Esophagus muscularis mucosa (tissue), 4 donors: ENCODE results near the gene HIP1R. TPM values are rescaled to one million over a fixed set of nuclear protein-coding genes. Genes with fewer than 3 reads are reported as not detected.

Experiments
- DNase-seq: peaks from one replicate; pipeline ENCODE4 v3.0.0-alpha.2; 2017; ENCODE audit errors: extremely low spot score
- H3K27ac ChIP-seq, 4 donors: fragments of 200-600 bp; sonication (generic); replicated peaks in 1 of 4; 1 replicate in 3 of 4; 2 replicates in 1 of 4; pipeline ENCODE4 v1.5.1; 2016 to 2019; ENCODE audit warnings: mild to moderate bottlenecking in 1 of 4
- H3K27me3 ChIP-seq, 4 donors: fragments of 200-600 bp; sonication (generic); one replicate each; pipeline versions ENCODE4 v1.5.1 to v1.6.0; 2016 to 2019
- H3K36me3 ChIP-seq, 4 donors: fragments of 200-600 bp; sonication (generic); one replicate each; pipeline ENCODE4 v1.5.1; 2016 to 2019
- H3K4me1 ChIP-seq, 4 donors: fragments of 200-600 bp; sonication (generic); one replicate each; pipeline ENCODE4 v1.5.1; 2016 to 2019
- H3K4me3 ChIP-seq, 4 donors: fragments of 200-600 bp; sonication (generic); 1 replicate in 2 of 4; 2 replicates in 2 of 4; pipeline ENCODE4 v1.5.1; 2016 to 2019; ENCODE audit warnings: mild to moderate bottlenecking in 4 of 4, moderate library complexity in 1 of 4
- H3K9me3 ChIP-seq, 4 donors: fragments of 200-600 bp; sonication (generic); 1 replicate in 3 of 4; 2 replicates in 1 of 4; pipeline ENCODE4 v1.5.1; 2016 to 2019
- EP300 ChIP-seq: sonication (generic); formaldehyde crosslinking; IDR thresholded peaks from one replicate; pipeline ENCODE4 v1.6.1; 2017; ENCODE audit warnings: antibody characterized with exemption
- POLR2A ChIP-seq: fragments of 450-650 bp; IDR thresholded peaks from one replicate; pipeline ENCODE4 v1.6.1; 2017; ENCODE audit warnings: antibody characterized with exemption, moderate library complexity, mild to moderate bottlenecking, low read depth
- POLR2AphosphoS5 ChIP-seq, 2 donors: sonication (generic); formaldehyde crosslinking; IDR thresholded peaks; one replicate each; pipeline ENCODE4 v1.6.1; 2017; ENCODE audit warnings: antibody characterized with exemption in 2 of 2
- WGBS: methylation state at CpG from one replicate; pipeline ENCODE4 v1.1.5; 2018; 5-methylcytosine and 5-hydroxymethylcytosine counted together
- intact Hi-C: fragments of 100-400 bp; cut with DNase I; formaldehyde crosslinking; loops from one replicate; pipeline ENCODE4 v1.15.1; 2023
- total RNA-seq, 4 donors: library from RNA; depleted of rRNA; stranded (reverse); fragments of >200 nt; gene quantifications; one replicate each; pipeline versions ENCODE4 v1.1.0 to v1.2.1, GENCODE V29; 2016
- TF ChIP-seq, protein P1 (sequence below), 3 experiments: fragments of 200-600 bp in 2 of 3; fragments of 450-650 bp in 1 of 3; sonication (generic) in 2 of 3; IDR thresholded peaks; one replicate each; pipeline ENCODE4 v1.5.1; 2017 to 2019; ENCODE audit warnings: antibody characterized with exemption in 3 of 3, mild to moderate bottlenecking in 2 of 3, moderate library complexity in 1 of 3

Gene HIP1R
- total RNA-seq, 4 donors from 2014 or later: 13.3 to 38.3 (median 23.7) TPM

DNA sequence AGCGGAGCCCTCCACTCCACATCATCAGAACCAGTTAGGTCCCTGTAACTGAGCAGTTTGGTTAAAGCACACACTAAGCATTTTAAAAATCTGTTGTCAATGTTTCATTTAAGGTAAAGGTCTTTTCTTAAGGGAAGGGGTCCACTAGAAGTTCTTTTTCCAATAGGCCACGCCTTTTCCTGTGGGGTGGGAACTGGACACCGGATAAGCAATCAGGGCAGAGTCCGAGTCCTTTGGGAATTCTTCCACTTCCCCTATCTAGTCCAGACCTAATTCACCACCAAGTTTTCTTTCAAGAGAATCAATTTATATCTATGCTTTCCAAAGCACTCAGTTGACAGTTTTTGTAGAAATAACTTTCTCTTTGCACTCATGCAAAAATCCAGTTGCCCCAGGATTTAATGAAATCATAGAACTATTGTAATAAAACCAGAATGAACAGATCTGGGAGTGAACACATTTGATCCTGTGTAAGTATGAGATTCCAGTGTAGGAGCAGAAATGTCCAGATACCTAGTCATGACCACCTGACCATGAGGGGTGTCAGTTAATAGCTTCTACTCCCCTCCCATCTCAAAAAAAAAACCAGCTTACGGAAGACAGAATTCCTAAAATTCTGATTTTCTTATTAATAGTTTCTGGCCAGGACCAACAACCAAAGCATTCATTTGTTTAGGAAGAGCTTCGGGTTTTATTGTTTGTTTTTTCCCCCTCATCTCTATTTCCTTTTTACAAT lies 49.0 kb downstream of the HIP1R start:
- Histone ChIP-seq H3K27ac (peak overlapping the region in 3 of 4 donors; percentile 2 to 38 (median 16)), H3K4me1 (peaks cover 70 to 88% (median 76%) of the 10 kb centered on the region in 4 donors), H3K36me3 (no peaks in the 10 kb centered on the region), H3K9me3 (no peaks in the 10 kb centered on the region), H3K27me3 (no peaks in the 10 kb centered on the region), H3K4me3 (no peak overlapping the region)
- intact Hi-C loops: no loop called here
- no peak for DNase-seq
- WGBS: 63% methylated on average over 6 of the region's 6 CpGs
- TF ChIP-seq POLR2AphosphoS5 (IDR thresholded peaks at IDR 0.05) (no peak), EP300 (no peak), POLR2A (no peak)
- TF ChIP-seq, protein P1, sequence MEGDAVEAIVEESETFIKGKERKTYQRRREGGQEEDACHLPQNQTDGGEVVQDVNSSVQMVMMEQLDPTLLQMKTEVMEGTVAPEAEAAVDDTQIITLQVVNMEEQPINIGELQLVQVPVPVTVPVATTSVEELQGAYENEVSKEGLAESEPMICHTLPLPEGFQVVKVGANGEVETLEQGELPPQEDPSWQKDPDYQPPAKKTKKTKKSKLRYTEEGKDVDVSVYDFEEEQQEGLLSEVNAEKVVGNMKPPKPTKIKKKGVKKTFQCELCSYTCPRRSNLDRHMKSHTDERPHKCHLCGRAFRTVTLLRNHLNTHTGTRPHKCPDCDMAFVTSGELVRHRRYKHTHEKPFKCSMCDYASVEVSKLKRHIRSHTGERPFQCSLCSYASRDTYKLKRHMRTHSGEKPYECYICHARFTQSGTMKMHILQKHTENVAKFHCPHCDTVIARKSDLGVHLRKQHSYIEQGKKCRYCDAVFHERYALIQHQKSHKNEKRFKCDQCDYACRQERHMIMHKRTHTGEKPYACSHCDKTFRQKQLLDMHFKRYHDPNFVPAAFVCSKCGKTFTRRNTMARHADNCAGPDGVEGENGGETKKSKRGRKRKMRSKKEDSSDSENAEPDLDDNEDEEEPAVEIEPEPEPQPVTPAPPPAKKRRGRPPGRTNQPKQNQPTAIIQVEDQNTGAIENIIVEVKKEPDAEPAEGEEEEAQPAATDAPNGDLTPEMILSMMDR (IDR thresholded peaks at IDR 0.05): no peak

DNA sequence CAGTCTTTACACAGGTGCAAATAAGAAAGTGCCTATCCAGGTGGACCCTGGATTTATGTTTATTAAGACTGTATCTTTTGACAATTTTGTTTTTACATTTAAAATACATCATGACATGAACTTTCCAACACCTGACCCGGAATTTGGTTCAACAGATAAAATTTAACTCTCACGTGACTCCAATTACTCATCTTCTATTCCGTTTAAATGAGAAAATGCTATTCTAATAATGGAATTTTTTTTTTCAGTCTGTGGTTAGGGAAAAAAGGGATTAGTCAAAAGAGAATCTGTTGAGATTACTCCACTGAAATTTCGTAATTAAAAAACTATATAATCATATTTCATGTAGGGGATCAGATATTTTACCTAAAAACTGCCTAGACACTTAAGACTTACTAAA lies 49.6 kb downstream of the HIP1R start:
- H3K27ac ChIP-seq: peak overlapping the region in 2 of 4 donors; percentile 16 to 38
- no peaks in the 10 kb centered on the region for H3K36me3 ChIP-seq
- no peaks in the 10 kb centered on the region for H3K27me3 ChIP-seq
- 54% methylated on average over 4 of the region's 4 CpGs for WGBS
- DNase-seq: no peak
- H3K4me1 ChIP-seq: peaks cover 70 to 88% (median 76%) of the 10 kb centered on the region in 4 donors
- TF ChIP-seq POLR2AphosphoS5 (IDR thresholded peaks at IDR 0.05) (no peak), EP300 (no peak), POLR2A (no peak)
- TF ChIP-seq, protein P1 (IDR thresholded peaks at IDR 0.05): no peak
- no peak overlapping the region for H3K4me3 ChIP-seq
- intact Hi-C loops: no loop called here
- no peaks in the 10 kb centered on the region for H3K9me3 ChIP-seq

DNA sequence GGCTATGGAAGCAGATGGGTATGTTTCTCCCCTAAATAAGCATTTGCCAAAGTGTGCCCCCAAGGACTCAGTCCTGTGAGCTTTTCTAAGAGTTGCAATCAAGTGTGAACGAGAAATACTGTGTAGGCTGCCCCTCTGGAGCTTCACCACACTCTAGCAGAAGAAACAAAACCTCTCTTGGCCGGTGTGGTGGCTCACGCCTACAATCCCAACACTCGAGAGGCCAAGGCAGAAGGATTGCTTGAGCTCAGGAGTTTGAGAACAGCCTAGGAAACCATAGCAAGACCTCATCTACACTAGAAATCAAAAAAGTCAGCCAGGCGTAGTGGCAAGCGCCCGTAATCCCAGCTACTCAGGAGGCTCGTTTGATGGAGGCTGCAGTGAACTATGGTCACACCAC lies 50.9 kb downstream of the HIP1R start:
- intact Hi-C loops: no loop called here
- DNase-seq: no peak
- H3K27me3 ChIP-seq: no peaks in the 10 kb centered on the region
- 93% methylated on average over 8 of the region's 8 CpGs for WGBS
- H3K36me3 ChIP-seq: no peaks in the 10 kb centered on the region
- H3K4me3 ChIP-seq: no peak overlapping the region
- H3K9me3 ChIP-seq: no peaks in the 10 kb centered on the region
- H3K27ac ChIP-seq: no peak overlapping the region
- peaks cover 70 to 88% (median 76%) of the 10 kb centered on the region in 4 donors for H3K4me1 ChIP-seq
- no peak for TF ChIP-seq POLR2AphosphoS5 (IDR thresholded peaks at IDR 0.05)
- no peak for TF ChIP-seq POLR2A
- TF ChIP-seq, protein P1 (IDR thresholded peaks at IDR 0.05): no peak
- no peak for TF ChIP-seq EP300

DNA sequence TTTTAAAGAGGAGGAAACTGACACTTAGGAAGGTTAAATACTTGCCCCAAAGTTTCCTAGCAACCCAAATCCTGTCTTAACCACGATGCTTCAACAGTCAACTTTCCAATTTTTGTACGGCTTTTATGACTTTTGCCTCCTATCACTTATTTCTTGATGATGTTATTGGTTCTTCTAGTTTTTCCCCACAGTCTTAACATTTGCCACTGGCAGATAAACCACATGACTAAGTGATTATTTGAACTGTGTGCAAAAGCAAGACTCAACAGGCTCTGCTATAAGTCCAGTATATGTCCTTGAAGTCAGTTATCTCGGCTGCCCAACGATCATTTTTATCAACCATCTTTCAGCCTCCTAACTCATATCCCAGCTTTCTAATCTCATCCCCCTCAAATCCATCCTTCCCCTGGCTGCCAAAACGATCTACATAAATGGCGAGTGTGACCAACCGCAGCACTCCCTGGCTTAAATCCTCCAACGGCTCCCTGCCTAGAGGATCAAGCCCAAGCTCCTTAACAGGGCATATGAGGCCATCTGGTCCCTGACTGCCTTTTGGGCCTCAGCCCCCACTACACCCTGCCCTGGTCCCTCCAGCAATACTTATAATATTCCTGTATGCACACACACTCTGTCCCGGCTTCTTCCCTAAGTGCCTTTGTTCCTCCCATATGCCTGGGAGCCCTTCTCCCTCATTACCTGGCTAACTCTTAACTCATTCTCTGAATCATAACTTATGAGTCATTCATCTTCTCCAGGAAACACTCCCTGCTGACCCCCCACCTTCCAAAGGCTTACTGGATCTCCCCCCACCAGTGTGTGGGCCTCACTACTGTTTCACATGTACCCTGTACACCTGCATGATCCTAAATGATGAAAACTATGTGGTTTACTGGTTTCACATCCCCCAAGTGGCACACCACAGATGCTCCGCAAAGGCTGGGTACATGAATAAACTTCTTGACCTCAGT lies 51.9 kb downstream of the HIP1R start:
- intact Hi-C loops: no loop called here
- H3K27me3 ChIP-seq: no peaks in the 10 kb centered on the region
- H3K4me1 ChIP-seq: peaks cover 71 to 92% (median 80%) of the 10 kb centered on the region in 4 donors
- WGBS: 73% methylated on average over 10 of the region's 10 CpGs
- TF ChIP-seq POLR2AphosphoS5 (IDR thresholded peaks at IDR 0.05) (no peak), POLR2A (no peak), EP300 (no peak)
- TF ChIP-seq, protein P1 (IDR thresholded peaks at IDR 0.05): no peak
- no peak for DNase-seq
- no peaks in the 10 kb centered on the region for H3K9me3 ChIP-seq
- H3K4me3 ChIP-seq: no peak overlapping the region
- no peaks in the 10 kb centered on the region for H3K36me3 ChIP-seq
- H3K27ac ChIP-seq: peak overlapping the region; percentile 77 to 94 (median 82)
